Sciatic nerve (tissue), 2 donors: ENCODE data around the gene KLF2. TPM values are rescaled to one million over a fixed set of nuclear protein-coding genes. Genes with fewer than 3 reads are reported as not detected.
"Not testable (repeated sequence)": the region's sequence is repeated elsewhere in the genome, so short reads cannot be mapped to it uniquely, and the experiment has no call there.

Source experiments
- ATAC-seq: fragments of 200-7000 bp; cut with Tn5 transposase; one replicate; pipeline ENCODE4 v1.9.1; 2020; ENCODE audit warnings: mild to moderate bottlenecking, moderate library complexity
- DNase-seq: peaks from one replicate; pipeline ENCODE4 v3.0.0-alpha.2; 2020; ENCODE audit warnings: low spot score
- intact Hi-C: fragments of 100-400 bp; cut with DNase I; formaldehyde crosslinking; loops from one replicate; pipeline ENCODE4 v1.14.2; 2022
- total RNA-seq: library from RNA; stranded (reverse); fragmentation: NEBNext Ultra II Directional; extraction: Animal tissue kit (Norgen Biotek cat#: 25700); gene quantifications from one replicate; pipeline ENCODE4 v1.2.1, GENCODE V29; 2021
- donor health status: DM: no; HTN: no; CAD: no.
- donor health status: DM: no; HTN: no; CAD: no.

The KLF2 gene
- total RNA-seq = 105 TPM

DNA sequence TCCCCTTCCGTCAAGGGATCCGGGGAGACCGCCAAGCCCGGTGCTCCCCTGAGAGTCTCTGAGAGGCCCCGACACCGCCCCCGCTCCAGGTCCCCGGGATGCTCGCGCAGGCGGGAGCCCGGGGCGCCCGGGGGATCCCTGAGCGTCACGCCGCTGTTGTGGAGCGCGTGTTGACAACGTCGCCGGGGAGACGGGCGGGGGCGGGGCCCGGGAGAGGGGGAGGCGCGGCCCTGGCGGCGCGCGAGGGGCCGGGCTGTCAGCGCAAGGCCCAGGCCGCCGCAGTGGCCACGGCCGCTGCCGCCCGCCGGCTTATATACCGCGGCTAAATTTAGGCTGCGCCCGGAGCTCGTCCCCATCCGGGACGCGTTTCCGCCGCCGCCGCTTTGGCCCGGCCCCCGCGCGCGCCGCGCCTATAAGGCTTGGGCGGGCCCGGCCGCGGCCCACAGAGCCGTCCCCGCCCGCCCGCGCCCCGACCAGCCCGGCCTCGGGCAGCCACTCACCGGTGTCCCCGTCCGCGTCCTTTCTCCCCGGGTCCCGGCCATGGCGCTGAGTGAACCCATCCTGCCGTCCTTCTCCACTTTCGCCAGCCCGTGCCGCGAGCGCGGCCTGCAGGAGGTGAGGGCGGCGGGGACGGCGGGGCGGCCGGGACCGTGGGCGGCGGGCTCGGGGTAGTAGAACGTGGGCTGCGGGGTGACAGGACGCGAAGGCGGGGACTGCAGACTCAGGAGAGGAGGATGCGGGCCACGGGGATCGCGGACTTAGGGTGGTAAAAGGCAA lies at the start of gene KLF2:
Gene KLF2, plus strand, starts transcription at position 443 of the 777 bp plus-strand sequence. Its CDS starts 98 bp downstream, at position 541.
- intact Hi-C loops = loop anchor here (10.0 kb wide), 1 partner anchor 70 kb away; no protein-coding TSS in a partner anchor
- DNase-seq (peak; percentile 96), ATAC-seq (peak; percentile 73)

DNA sequence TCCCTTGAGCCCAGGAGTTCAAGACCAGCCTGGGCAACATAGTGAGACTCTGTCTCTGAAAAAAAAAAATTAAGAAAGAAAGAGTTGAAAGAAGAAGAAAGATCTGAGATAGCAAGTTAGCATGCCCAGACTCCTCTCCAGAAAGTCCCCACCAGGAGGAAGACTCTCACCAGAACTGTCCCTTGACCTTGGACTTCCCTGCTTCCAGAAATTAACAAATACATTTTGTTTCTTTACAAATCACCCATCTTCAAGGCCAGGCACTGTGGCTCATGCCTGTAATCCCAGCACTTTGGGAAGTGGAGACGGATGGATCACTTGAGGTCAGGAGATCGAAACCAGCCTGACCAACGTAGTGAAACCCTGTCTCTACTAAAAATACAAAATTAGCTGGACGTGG lies 44.3 kb upstream of the KLF2 start:
- no peak for ATAC-seq
- intact Hi-C loops = no loop called here
- DNase-seq = no peak

DNA sequence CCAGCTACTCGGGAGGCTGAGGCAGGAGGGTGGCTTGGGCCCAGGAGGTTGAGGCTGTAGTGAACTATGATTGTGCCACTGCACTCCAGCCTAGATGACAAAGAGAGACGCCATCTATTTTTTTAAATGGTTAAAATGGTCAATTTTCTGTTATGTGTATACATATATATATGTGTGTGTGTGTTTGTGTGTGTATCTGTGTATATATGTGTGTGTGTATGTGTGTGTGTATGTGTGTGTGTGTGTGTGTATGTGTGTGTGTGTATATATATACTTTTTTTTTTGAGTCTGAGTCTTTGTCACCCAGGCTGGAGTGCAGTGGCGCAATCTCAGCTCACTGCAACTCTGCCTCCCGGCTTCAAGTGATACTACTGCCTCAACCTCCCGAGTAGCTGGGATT lies 42.9 kb upstream of the KLF2 start:
- ATAC-seq (no peak), DNase-seq (no peak)
- intact Hi-C loops = no loop called here

DNA sequence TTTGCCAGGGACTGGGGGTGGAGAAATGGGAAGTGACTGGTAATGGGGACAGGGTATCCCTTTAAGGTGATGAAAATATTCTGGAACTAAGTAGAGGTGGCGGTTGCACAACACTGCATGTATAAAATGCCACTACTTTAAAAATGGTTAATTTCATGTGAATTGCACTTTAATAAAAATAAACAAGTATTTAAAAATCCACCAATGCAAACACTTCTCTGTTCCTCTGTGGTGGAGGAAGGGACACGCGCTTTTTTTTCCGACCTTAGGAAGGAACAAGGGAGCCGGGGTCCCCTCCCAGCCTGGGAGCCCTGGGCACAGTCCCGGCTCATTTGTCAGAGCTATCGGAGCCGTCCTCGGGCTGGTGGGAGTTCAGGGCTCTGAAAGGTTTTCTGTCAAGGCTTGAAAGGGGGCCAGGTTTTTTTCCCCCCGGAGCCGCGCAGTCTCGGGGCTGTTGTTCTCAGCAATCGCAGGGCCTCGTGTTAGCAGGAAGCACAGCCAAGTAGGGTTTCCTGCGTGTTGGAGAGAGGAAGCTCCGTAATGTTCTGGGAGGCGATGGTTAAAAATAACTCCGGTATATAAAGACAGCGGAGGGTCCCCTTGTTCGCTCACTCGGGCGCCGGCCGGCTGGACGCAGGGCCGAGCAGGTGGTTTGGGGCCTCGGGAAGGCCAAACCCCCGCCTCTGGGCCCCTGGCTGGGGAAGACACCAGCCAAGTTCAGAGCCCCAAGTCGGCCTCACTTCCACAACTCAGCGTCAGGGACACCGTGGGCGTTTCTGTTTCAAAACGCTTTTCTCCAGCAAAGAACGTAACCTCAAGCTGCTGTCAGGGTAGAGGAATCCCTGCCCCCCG lies 41.2 kb upstream of the KLF2 start:
- peak; percentile 87 for ATAC-seq
- peak; percentile 87 for DNase-seq
- intact Hi-C loops = no loop called here

DNA sequence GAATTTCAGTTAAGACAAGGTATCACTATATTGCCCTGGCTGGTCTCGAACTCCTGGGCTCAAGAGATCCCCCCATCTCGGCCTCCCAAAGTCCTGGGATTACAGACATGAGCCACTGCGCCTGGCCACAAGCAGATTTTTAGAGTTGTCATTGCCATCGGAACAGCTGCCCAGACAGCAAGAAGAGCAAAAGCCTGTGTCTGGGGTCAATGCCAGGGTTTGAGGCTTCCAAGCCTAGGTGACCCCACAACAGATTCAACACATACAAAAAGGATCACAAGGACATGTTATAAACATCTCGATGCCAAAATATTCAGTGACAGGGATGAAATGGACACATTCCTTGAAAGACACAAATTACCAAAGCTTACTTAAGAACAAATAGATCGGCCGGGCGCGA lies 40.1 kb upstream of the KLF2 start:
- ATAC-seq = no peak
- no peak for DNase-seq
- intact Hi-C loops = no loop called here

DNA sequence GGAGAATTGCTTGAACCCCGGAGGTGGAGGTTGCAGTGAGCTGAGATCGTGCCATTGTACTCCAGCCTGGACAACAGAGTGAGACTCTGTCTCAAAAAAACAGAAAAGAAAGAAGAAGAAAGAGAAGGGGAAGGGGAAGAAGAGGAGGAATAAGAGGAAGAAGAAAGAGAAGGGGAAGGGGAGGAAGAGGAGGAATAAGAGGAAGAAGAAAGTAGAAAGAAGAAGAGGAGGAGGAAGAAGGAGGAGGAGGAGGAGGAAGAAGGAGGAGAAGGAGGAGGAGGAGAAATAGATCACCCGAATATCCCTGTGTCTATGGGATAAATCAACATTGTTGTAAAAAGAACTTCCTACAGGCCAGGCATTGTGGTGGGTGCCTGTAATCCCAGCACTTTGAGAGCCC lies 39.5 kb upstream of the KLF2 start:
- intact Hi-C loops, DNase-seq, ATAC-seq: not testable (repeated sequence)

DNA sequence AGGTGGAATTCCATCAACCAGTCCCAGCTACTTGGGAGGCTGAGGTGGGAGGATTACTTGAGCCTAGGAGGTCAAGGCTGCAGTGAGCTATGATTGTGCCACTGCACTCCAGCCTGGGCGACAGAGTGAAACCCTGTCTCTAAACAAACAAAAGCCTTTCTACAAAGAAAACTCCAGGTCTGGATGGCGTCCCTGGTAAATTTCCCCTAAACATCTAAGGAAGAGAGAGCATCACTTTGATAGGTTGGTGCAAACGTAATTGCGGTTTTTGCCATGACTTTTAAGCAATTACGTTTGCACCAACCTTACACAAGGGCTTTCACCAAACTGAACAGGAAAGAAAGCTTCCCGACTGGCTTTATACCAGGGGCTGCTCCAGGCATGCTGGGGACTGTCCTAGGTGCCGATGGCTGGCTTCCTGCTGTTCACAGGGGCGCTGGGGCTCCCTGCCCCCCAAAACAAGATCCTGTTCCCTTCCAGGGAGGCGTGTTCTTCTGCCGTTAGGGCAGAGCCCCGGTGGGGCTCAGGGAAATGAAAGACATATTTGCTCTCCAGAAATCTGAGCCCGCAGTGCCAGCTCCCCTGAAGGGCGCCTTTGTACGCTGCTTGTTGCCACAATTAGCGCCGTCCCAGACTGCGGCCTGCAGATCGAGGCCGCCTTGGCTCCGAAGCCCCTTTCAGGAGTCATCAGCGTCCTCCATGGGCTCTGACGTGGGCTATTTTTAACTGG lies 38.7 kb upstream of the KLF2 start:
- intact Hi-C loops = no loop called here
- DNase-seq = no peak
- no peak for ATAC-seq

DNA sequence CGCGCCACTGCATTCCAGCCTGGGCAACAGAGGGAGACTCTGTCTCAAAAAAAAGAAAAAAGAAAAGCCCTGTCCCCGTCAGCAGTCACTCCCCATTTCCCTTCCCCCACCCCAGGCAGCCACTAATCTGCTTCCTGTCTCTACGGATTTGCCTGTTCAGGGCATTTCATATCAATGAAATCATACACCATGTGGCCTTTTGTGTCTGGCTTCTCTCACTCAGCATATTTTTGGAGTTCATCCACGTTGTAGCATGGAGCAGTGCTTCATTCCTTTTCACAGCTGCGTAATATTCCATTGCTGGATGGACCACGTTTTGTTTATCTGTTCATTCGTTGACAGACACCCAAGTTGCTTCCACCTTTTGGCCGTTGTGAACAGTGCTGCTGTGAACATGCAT lies 36.1 kb upstream of the KLF2 start:
- ATAC-seq (no peak), DNase-seq (no peak)
- intact Hi-C loops = no loop called here

DNA sequence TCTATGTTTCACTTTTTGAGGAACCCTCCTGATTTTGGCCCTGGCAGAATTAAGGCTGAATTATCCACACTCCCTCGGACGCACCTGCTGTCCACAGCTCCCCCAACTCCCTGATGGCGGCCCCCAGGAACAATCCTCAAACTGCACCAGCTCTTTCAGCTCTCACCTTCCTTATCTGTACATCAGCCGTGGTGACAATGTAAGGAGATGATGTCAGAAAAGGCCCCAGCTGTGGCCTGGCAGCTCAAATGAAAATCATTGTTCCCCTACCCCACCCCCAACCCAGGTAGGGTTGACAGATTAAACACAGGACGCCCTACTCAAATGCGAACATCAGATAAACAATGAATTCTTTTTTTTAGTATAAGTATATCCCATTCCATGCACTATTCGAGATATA lies 35.0 kb upstream of the KLF2 start:
- ATAC-seq (no peak), DNase-seq (no peak)
- intact Hi-C loops = no loop called here

DNA sequence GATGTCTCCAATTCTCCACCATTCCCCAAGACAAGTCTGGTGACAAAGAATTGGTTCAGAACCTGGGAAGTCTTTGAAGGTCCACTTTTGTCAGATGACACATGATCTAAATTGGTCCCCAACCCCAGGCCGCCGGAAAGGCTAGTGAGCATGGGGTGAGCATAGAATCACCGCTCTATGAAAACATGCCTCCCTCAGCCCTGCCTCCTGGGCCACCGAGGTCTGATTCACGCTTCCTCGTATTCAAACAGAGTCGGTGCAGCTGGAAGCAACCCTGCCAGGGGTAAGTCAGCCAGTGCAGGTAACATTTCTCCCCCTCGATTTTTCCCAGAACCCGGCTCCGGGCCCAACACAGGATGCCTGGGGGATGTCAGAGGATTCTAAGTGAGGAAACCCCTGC lies 33.9 kb upstream of the KLF2 start:
- intact Hi-C loops = no loop called here
- ATAC-seq (no peak), DNase-seq (no peak)

DNA sequence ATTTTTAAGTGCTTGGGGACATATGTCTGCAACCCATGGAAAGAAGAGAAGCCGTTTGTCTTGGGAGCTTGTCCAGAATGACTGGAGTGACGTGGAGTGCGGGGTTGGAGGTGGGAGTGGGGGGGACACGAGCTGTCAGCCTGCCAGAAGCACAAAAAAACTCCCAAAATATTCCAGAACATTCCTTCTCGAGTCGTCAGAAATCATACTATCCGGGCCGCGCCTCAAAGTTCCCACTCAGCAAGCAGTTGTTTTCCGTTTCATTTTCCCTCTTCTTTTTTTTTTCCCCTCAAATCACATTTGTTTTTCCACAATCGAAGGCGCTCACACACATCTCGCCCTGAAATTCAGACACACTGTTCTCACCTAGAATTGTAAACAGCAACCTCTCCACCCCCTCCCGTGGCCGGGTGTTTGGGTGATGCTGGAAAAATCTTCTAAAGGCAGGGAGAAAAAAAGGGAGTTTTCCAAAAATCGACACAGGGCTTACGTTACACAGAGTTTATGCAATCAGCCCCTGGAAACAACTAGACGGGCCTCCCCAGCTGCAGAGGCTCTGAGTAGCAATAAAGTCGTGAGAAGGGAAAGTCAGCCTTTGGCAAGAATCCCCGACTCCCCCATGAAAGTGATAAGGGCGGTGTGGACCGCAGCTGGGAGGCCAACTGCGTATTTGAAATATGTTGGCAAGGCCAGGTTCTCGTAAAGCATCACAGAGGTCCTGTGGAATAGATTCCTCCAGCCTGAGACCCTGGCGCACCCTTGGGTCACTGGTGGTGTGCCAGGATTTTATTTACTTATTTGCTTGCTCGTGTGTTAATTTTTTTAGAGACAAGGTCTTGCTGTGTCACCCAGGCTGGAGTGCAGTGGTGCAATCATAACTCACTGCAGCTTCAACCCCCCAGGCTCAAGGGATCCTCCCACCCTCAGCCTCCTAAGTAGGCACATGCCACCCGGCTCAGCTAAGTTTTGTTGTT lies 31.2 kb upstream of the KLF2 start:
- peak; percentile 81 for DNase-seq
- intact Hi-C loops = no loop called here
- ATAC-seq = peak; percentile 94

DNA sequence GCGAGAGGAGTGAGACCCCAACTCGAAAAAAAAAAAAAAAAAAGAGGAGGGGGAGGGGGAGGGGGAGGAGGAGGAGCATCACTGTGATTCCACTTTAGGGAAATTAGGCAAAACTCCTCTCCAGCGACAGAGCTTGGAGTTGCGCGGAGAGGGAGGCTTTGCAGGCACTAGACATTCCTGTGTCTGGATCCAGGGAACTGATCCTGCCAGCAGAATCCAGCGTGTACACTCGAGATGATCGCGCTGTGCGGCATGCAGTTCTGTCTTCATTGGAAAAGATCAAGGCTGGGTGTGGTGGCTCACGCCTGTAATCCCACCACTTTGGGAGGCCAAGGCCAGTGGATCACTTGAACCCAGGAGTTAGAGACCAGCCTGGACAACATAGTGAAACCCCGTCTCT lies 29.6 kb upstream of the KLF2 start:
- DNase-seq (no peak), ATAC-seq (no peak)
- intact Hi-C loops = no loop called here

DNA sequence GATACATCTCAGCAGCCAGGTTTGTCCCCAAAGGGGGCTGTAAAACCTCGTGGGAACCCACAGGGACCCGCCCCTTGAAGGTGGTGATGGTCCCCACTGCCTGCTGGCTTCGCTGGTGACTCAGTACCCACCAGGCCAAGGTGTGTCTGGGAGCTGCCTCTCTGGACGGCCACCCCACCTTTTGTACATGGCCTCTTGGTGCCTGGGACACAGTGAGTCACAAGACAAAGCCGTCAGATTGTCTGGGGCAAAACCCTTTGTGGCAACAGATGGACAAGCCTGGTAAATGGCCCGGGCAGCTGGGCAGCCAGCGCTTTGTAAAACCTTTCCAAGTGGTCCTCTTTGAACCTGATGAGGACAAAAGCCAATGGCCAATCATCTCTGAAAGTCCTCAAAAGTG lies 27.9 kb upstream of the KLF2 start:
- intact Hi-C loops = no loop called here
- DNase-seq (no peak), ATAC-seq (no peak)

DNA sequence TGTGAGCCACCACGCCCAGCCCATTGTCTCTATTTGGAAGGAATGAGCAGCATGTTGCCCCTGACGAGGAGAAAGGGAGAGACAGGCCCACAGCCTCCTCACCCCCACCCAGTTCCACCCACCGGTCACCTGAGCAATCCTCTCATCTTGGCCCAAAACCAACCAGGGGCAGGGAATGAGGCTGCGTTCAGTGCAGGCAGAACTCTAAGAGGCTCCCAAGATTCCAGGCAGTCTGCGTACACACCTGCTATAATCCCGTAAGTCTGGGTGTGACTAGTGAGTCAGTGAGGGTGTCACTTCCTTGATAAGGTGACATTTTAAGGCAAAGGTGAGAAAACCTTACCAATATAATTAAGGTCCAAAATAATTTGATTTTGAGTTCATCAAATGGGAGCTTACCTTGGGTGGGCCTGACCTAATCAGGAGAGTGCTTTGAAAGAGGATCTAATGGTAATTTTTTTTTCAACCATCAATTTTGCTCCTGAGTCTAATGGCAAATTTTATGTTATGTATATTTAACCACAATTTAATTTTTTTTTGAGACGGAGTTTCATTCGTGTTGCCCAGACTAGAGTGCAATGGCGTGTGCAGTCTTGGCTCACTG lies 26.9 kb upstream of the KLF2 start:
- ATAC-seq (no peak), DNase-seq (no peak)
- intact Hi-C loops = no loop called here

DNA sequence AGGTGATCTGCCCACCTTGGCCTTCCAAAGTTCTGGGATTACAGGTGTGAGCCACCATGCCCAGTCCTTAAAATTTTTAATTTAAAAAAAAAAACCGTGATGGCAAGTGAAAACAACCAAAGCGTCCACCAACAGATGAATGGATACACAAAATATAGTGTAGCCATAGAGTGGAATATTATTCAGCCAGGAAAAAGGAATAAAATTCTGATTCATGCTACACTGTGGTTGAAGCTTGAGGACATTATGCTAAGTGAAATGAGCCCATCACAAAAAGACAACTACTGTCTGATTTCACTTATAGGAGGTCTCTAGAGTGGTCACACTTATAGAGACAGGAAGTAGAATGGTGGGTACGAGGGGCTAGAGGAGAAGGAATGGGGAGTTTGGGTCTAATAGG lies 26.3 kb upstream of the KLF2 start:
- ATAC-seq (no peak), DNase-seq (no peak)
- intact Hi-C loops = no loop called here

DNA sequence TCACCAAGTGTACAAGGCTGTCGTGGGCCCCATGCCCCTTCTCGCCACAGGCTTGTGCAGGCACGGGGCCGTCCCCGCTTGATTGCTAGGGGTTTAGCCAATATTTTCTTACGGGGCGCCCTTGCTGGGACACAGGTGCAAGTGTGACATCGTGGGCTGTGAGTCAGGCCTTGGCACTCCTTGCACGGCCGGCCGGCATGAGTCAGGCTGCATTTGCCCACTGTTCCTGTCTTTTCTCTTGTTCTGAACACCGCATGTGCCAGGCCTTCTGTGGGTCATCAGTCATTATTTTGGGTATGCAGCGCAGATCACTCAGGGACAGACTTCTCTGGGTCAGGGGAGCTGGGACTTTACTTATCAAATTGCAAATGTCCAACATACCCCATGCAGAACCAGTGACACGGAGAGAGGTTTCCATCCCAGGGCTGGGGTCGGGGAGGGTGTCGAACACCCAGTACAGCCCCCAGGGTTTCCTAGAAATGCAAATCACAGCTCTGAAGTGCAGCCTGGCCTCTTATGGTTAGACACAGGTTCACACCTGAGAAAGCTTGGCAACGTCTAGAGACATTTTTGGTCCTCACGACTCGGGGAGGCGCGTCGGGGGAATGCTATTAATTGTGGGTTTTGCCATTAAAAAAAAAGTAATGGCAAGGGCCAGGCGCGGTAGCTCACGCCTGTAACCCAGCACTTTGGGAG lies 22.5 kb upstream of the KLF2 start:
- peak; percentile 13 for ATAC-seq
- no peak for DNase-seq
- intact Hi-C loops = no loop called here

DNA sequence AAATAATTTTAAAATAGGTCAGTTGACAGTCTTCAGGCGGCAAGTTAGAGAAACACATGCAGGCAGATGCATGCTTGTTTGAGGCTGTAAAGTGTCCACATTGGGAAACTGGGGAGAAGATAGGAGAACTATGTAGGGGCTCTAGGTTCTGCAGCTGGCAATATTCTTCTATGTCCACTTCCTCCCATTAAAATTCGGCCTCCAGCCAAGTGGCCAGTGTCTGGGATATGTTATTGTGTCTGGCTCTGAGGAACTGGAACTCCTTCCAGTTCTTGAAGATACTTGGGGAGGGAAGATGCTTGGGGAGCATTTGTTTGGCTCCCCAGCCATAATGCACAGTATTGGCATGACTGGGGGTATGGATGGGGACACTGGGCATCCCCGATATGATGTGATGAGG lies 20.9 kb upstream of the KLF2 start:
- intact Hi-C loops = no loop called here
- DNase-seq (no peak), ATAC-seq (peak; percentile 43)

DNA sequence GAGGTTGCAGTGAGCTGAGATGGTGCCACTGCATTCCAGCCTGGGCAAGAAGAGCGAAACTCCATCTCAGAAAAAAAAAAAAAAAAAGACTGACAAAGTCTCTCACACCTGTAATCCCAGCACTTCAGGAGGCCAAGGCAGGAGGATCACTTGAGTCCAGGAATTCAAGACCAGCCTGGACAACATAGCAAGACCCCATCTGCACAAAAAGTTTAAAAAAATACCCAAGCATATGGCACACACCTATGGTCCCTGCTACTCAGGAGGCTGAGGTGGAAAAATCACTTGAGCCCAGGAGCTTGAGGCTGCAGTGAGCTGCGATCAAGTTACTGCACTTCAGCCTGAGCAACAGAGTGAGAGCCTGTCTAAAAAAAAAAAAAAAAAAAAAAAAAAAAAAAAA lies 20.1 kb upstream of the KLF2 start:
- intact Hi-C loops, ATAC-seq, DNase-seq: not testable (repeated sequence)
